Sigmoid colon (tissue), 4 donors: ENCODE measurements around the gene HIVEP3.

Source experiments
- CTCF ChIP-seq, 4 experiments: fragments of 450-650 bp in 3 of 4; fragments of 200-600 bp in 1 of 4; IDR thresholded peaks; one replicate each; pipeline ENCODE4 v1.5.1; 2016 to 2019; ENCODE audit warnings: antibody characterized with exemption in 4 of 4, mild to moderate bottlenecking in 3 of 4, moderate library complexity in 2 of 4
- EP300 ChIP-seq, 4 donors: sonication (generic); formaldehyde crosslinking; IDR thresholded peaks; one replicate each; pipeline ENCODE4 v1.6.1; 2017; ENCODE audit warnings: antibody characterized with exemption in 4 of 4
- POLR2A ChIP-seq, 2 donors: fragments of 450-650 bp; IDR thresholded peaks; one replicate each; pipeline ENCODE4 v1.6.1; 2016; ENCODE audit warnings: antibody characterized with exemption in 2 of 2, mild to moderate bottlenecking in 2 of 2, moderate library complexity in 2 of 2
- POLR2AphosphoS5 ChIP-seq, 4 donors: sonication (generic); formaldehyde crosslinking; IDR thresholded peaks; one replicate each; pipeline ENCODE4 v1.6.1; 2017; ENCODE audit warnings: antibody characterized with exemption in 4 of 4

GRCh38 chr1:41935226-41935625 lies 16.5 kb upstream of the HIVEP3 start:
- TF ChIP-seq CTCF (IDR thresholded peaks at IDR 0.05) = no peak
- TF ChIP-seq POLR2A (IDR thresholded peaks at IDR 0.05) = no peak
- no peak for TF ChIP-seq POLR2AphosphoS5 (IDR thresholded peaks at IDR 0.05)
- TF ChIP-seq EP300 (IDR thresholded peaks at IDR 0.05) = no peak
